Cardiac fibroblast (primary cell): Measurements from ENCODE around the gene HELZ2.

Source experiments
- DNase-seq, 2 donors: peaks; one replicate each; pipeline versions ENCODE4 v3.0.0 to v3.0.0-alpha.2; 2010; ENCODE audit warnings: low read depth in 2 of 2
- H3K4me3 ChIP-seq, 2 donors: replicated peaks in 1 of 2; 1 replicate in 1 of 2; 2 replicates in 1 of 2; pipeline ENCODE4 v1.5.1; 2011; ENCODE audit warnings: low read depth in 2 of 2, low read length in 2 of 2, mild to moderate bottlenecking in 2 of 2, moderate library complexity in 1 of 2
- TF ChIP-seq, protein P1 (sequence below): IDR thresholded peaks from one replicate; pipeline ENCODE4 v1.5.1; 2011; ENCODE audit warnings: low read depth, mild to moderate bottlenecking, low read length, inconsistent platforms

Gene HELZ2

GRCh38 chr20:63597651-63598478 lies 23.8 kb upstream of the HELZ2 start:
- no peak overlapping the region for H3K4me3 ChIP-seq
- no peak for DNase-seq
- TF ChIP-seq, protein P1, sequence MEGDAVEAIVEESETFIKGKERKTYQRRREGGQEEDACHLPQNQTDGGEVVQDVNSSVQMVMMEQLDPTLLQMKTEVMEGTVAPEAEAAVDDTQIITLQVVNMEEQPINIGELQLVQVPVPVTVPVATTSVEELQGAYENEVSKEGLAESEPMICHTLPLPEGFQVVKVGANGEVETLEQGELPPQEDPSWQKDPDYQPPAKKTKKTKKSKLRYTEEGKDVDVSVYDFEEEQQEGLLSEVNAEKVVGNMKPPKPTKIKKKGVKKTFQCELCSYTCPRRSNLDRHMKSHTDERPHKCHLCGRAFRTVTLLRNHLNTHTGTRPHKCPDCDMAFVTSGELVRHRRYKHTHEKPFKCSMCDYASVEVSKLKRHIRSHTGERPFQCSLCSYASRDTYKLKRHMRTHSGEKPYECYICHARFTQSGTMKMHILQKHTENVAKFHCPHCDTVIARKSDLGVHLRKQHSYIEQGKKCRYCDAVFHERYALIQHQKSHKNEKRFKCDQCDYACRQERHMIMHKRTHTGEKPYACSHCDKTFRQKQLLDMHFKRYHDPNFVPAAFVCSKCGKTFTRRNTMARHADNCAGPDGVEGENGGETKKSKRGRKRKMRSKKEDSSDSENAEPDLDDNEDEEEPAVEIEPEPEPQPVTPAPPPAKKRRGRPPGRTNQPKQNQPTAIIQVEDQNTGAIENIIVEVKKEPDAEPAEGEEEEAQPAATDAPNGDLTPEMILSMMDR = no peak

GRCh38 chr20:63596423-63596822 lies 22.4 kb upstream of the HELZ2 start:
- TF ChIP-seq, protein P1 = no peak
- no peak overlapping the region for H3K4me3 ChIP-seq
- no peak for DNase-seq

DNA sequence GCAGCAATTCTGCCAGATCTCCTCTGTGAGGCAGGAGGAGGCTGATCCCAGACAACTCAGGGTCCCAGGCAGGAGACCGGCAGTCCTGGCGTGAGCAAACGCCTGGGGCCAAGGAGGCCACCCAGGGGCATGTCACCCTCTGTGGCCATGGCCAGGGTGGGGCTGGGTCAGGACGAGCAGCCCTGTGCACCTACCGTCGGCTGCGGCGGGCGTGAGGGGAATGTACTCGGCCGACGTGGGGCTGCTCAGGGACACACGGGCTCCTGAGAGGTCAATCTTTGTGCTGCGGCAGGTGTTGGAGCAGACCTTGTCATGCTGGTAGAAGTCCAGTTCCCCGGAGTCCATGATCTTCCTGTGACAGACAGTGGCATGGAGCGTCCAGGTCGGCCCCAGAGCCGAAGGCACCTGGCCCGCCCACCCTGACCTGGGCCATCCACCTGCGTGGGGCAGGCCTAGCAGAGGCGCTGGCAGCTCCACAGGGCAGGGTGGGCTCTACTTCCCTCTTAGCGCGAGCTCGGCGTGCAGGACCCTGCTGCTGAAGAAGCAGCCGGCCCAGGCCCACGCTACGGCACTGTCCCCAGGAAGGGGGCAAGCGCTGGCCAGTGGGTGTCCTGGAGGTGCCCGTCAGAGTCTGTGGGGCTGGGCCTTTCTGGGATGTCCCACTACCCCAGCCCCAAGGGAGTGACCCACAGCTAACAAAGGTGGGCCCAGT lies 21.5 kb upstream of the HELZ2 start:
- no peak overlapping the region for H3K4me3 ChIP-seq
- TF ChIP-seq, protein P1 = no peak
- no peak for DNase-seq

DNA sequence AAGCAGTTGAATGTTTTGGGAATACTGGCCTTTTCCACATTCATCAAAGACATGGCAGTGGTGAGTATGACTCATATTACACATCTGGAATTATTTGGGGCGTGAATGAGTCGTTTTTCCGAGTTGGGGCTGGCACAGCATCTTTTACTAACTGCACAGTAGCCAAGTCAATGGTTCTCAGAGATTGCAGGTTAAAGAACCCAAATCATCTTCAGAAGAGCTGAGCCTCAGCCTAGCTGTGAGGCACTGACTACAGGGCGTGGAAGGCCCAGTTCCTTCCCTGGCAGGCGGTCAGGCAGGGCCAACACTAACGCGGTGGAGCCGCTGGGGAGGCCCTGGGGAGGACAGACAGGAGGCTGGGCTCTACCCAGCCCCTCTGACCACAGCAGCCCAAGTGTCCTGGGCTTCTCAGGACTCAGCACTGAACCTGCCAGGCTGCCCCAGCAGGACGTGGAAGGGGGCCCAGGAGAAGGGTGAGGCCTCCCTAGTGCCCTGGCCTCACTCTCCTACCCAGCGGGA lies 20.1 kb upstream of the HELZ2 start:
- DNase-seq = peak in 1 of 2 donors; percentile 73

DNA sequence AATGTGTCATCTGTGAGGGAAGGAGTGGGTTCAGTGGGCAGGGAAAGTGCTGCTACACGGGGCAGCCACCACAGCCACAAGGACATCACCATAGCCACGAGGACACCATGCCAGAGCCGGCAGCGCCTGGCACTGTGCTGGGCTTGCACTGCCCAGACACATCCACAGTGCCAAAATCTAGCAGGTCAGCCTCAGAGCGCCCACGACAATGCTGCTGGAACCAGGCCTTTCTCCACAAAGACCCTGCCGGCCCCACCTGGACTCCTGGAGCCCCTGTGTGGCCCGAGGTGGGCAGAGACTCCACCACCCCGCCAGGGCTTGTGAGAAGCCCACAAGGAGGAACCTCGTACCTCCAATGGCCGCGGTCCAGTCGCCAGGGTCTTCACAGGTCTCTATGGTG lies 18.6 kb upstream of the HELZ2 start:
- TF ChIP-seq, protein P1 = no peak
- H3K4me3 ChIP-seq = no peak overlapping the region
- DNase-seq = no peak

More for the DNA sequence above, 20.1 kb upstream of the HELZ2 start:
- TF ChIP-seq, protein P1 = no peak
- H3K4me3 ChIP-seq = no peak overlapping the region

- DNase-seq = no peak
- TF ChIP-seq, protein P1 = no peak
- H3K4me3 ChIP-seq = no peak overlapping the region
Measured at GRCh38 chr20:63591786-63592355, 17.8 kb upstream of the HELZ2 start.
